Measurements from ENCODE around the gene PKP4.

DNA sequence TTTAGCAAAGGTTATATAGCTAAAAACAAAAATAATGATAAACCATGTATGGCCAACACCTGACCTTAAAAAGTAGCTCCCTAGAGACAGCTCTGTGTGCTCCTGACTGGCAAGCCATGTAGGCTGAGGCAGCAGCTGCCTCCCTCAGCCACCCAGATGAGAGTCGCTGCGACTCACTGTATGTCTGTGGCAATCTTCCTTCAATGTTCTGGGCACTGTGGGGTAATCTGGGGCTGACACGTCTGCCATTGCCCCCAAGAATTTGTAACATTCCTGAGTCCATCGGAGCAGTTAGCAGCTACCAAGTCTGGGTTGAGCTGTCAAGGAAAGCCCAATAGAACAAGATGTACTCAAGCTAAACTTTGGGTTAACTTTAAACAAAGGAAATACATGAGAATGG lies 232.0 kb downstream of the PKP4 start:
- TF ChIP-seq, protein P1, sequence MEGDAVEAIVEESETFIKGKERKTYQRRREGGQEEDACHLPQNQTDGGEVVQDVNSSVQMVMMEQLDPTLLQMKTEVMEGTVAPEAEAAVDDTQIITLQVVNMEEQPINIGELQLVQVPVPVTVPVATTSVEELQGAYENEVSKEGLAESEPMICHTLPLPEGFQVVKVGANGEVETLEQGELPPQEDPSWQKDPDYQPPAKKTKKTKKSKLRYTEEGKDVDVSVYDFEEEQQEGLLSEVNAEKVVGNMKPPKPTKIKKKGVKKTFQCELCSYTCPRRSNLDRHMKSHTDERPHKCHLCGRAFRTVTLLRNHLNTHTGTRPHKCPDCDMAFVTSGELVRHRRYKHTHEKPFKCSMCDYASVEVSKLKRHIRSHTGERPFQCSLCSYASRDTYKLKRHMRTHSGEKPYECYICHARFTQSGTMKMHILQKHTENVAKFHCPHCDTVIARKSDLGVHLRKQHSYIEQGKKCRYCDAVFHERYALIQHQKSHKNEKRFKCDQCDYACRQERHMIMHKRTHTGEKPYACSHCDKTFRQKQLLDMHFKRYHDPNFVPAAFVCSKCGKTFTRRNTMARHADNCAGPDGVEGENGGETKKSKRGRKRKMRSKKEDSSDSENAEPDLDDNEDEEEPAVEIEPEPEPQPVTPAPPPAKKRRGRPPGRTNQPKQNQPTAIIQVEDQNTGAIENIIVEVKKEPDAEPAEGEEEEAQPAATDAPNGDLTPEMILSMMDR (conservative IDR thresholded peaks at IDR 0.05 in 1 of 2, IDR thresholded peaks at IDR 0.05 in 1 of 2; ENCODE audit: low read depth in 1 of 2, low read length in 2 of 2) = no peak
- TF ChIP-seq EZH2 (IDR thresholded peaks at IDR 0.05; ENCODE audit: low read length, missing control alignments) = no peak
